Prostate gland (tissue), 2 donors: ENCODE measurements around the gene CHRD. TPM values are rescaled to one million over a fixed set of nuclear protein-coding genes. Genes with fewer than 3 reads are reported as not detected.

ENCODE experiments used
- DNase-seq: peaks from one replicate; pipeline ENCODE4 v3.0.0-alpha.2; 2019; ENCODE audit warnings: low spot score
- H3K27ac ChIP-seq, 2 donors: fragments of 200-600 bp; sonication (generic); 2 replicates each; pipeline ENCODE4 v1.5.1; 2017 to 2019
- H3K27me3 ChIP-seq: fragments of 200-600 bp; sonication (generic); replicated peaks from 2 replicates; pipeline ENCODE4 v1.5.1; 2019; ENCODE audit not compliant: insufficient read depth
- H3K36me3 ChIP-seq, 2 donors: fragments of 200-600 bp; sonication (generic); 1 replicate in 1 of 2; 2 replicates in 1 of 2; pipeline versions ENCODE4 v1.5.1 to v1.8.1; 2017 to 2019
- H3K4me1 ChIP-seq: fragments of 200-600 bp; sonication (generic); replicated peaks from 2 replicates; pipeline ENCODE4 v1.5.1; 2019
- H3K4me3 ChIP-seq, 2 donors: fragments of 200-600 bp; sonication (generic); 2 replicates each; pipeline ENCODE4 v1.5.1; 2017 to 2019
- H3K9me3 ChIP-seq: fragments of 200-600 bp; sonication (generic); 2 replicates; pipeline ENCODE4 v1.5.1; 2017
- POLR2A ChIP-seq: fragments of 450-650 bp; IDR thresholded peaks from one replicate; pipeline ENCODE4 v1.6.1; 2016; ENCODE audit warnings: antibody characterized with exemption, mild to moderate bottlenecking
- POLR2AphosphoS5 ChIP-seq: sonication (generic); formaldehyde crosslinking; IDR thresholded peaks from one replicate; pipeline ENCODE4 v1.6.1; 2017; ENCODE audit warnings: antibody characterized with exemption
- WGBS: methylation state at CpG from one replicate; pipeline ENCODE4 v1.1.5; 2018; 5-methylcytosine and 5-hydroxymethylcytosine counted together
- intact Hi-C: fragments of 100-400 bp; cut with DNase I; formaldehyde crosslinking; loops from one replicate; pipeline ENCODE4 v1.14.2; 2022
- total RNA-seq, 2 donors: library from RNA; depleted of rRNA; stranded (reverse); fragments of >200 nt; gene quantifications; one replicate each; pipeline ENCODE4 v1.1.0, GENCODE V29; 2016
- TF ChIP-seq, protein P1 (sequence below), 4 experiments: fragments of 200-600 bp in 2 of 4; fragments of 450-650 bp in 2 of 4; sonication (generic) in 2 of 4; IDR thresholded peaks; 1 replicate in 3 of 4; 2 replicates in 1 of 4; pipeline ENCODE4 v1.5.1; 2016 to 2019; ENCODE audit warnings: antibody characterized with exemption in 4 of 4, mild to moderate bottlenecking in 2 of 4, moderate library complexity in 2 of 4

Gene CHRD
- total RNA-seq, 2 donors from 2014 or later: 2.5 to 8.0 TPM

- H3K9me3 ChIP-seq: no peaks in the 10 kb centered on the region
- TF ChIP-seq POLR2A: no peak
- TF ChIP-seq POLR2AphosphoS5: no peak
- TF ChIP-seq, protein P1, sequence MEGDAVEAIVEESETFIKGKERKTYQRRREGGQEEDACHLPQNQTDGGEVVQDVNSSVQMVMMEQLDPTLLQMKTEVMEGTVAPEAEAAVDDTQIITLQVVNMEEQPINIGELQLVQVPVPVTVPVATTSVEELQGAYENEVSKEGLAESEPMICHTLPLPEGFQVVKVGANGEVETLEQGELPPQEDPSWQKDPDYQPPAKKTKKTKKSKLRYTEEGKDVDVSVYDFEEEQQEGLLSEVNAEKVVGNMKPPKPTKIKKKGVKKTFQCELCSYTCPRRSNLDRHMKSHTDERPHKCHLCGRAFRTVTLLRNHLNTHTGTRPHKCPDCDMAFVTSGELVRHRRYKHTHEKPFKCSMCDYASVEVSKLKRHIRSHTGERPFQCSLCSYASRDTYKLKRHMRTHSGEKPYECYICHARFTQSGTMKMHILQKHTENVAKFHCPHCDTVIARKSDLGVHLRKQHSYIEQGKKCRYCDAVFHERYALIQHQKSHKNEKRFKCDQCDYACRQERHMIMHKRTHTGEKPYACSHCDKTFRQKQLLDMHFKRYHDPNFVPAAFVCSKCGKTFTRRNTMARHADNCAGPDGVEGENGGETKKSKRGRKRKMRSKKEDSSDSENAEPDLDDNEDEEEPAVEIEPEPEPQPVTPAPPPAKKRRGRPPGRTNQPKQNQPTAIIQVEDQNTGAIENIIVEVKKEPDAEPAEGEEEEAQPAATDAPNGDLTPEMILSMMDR (IDR thresholded peaks at IDR 0.05): no peak
- no peaks in the 10 kb centered on the region for H3K27me3 ChIP-seq
- H3K4me3 ChIP-seq: no peak overlapping the region
- WGBS: 88% methylated on average over 20 of the region's 20 CpGs
- H3K27ac ChIP-seq: no peak overlapping the region
- intact Hi-C loops: no loop called here
- H3K36me3 ChIP-seq: no peaks in the 10 kb centered on the region
- H3K4me1 ChIP-seq: no peaks in the 10 kb centered on the region
- no peak for DNase-seq
These were observed 33.2 kb upstream of the CHRD start for GRCh38 chr3:184346480-184347190.

- WGBS: 75% methylated on average over 12 of the region's 12 CpGs
These were observed 32.4 kb upstream of the CHRD start for GRCh38 chr3:184347321-184348056.

DNA sequence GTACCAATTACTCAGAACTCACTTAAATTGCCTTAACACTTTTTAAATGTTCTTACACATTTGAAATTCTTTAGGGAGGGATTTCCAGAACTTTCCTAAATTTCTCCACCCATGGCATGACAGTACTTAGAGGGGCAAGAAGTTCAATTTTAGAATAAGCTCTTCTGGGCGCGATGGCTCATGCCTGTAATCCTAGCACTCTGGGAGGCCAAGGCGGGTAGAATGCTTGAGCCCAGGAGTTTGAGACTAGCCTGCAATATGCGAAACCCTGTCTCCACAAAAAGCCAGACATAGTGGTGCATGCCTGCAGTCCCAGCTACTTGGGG, 31.8 kb upstream of the CHRD start:
- H3K27me3 ChIP-seq: no peaks in the 10 kb centered on the region
- H3K27ac ChIP-seq: no peak overlapping the region
- no peaks in the 10 kb centered on the region for H3K4me1 ChIP-seq
- intact Hi-C loops: no loop called here
- DNase-seq: no peak
- H3K36me3 ChIP-seq: no peaks in the 10 kb centered on the region
- no peaks in the 10 kb centered on the region for H3K9me3 ChIP-seq
- WGBS: 87% methylated on average over 4 of the region's 4 CpGs
- TF ChIP-seq, protein P1 (IDR thresholded peaks at IDR 0.05): no peak
- TF ChIP-seq POLR2AphosphoS5 (no peak), POLR2A (no peak)
- H3K4me3 ChIP-seq: no peak overlapping the region

More at GRCh38 chr3:184347321-184348056, 32.4 kb upstream of the CHRD start:
- intact Hi-C loops: no loop called here
- no peaks in the 10 kb centered on the region for H3K9me3 ChIP-seq
- no peaks in the 10 kb centered on the region for H3K27me3 ChIP-seq
- H3K4me1 ChIP-seq: no peaks in the 10 kb centered on the region
- H3K4me3 ChIP-seq: no peak overlapping the region
- H3K27ac ChIP-seq: no peak overlapping the region
- TF ChIP-seq, protein P1 (IDR thresholded peaks at IDR 0.05): no peak
- TF ChIP-seq POLR2A (no peak), POLR2AphosphoS5 (no peak)
- DNase-seq: no peak
- H3K36me3 ChIP-seq: no peaks in the 10 kb centered on the region

DNA sequence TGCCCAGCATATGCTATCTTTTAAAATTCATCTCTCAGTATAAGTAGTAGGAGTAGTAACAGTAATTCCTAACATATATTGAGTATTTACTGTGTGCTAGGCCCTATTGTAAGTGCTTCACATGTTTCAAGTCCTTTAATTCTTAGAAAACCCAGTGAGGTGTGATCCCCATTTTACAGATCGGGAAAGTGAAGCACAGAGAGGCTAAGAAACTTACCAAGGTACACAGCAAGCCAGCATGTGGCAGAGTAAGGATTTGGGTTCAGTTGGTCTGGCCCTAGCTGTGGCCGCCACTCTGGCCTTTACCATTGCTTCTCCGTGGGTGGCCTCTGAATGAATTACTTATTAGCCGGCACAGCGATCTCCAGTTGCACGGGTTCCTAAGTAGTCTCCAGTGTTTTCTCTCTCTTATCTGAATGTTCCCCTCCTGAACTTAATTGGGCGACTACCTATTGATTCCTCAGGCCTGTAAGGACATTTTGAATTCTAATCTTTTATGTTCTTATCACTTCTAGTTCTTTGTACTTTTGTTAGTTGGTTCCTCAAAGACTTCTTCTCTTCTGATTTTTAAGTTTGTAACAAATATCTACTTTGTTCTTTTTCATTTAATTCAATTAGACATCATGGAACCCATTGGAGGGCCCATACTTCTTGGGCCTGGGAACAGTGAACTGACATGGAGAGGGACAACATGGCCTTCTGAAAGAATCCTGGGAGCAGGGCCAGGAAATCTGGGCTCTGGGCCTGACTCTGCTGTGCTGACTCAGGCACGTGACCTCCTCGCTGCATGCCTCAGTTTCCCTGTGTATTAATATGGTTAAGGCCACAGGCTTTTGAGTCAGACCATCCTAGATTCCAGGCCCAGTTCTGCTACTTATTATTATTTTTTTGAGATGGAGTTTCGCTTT, 30.0 kb upstream of the CHRD start:
- 81% methylated on average over 10 of the region's 10 CpGs for WGBS
- TF ChIP-seq POLR2A (no peak), POLR2AphosphoS5 (no peak)
- TF ChIP-seq, protein P1 (IDR thresholded peaks at IDR 0.05): no peak
- intact Hi-C loops: no loop called here
- Histone ChIP-seq H3K27ac (no peak overlapping the region), H3K4me3 (no peak overlapping the region), H3K27me3 (no peaks in the 10 kb centered on the region), H3K9me3 (no peaks in the 10 kb centered on the region), H3K36me3 (no peaks in the 10 kb centered on the region), H3K4me1 (no peaks in the 10 kb centered on the region)
- DNase-seq: no peak
